Thyroid gland (tissue), 4 donors: ENCODE measurements around the gene DUSP10. TPM values are rescaled to one million over a fixed set of nuclear protein-coding genes. Genes with fewer than 3 reads are reported as not detected.

Source experiments
- DNase-seq, 2 donors: peaks; one replicate each; pipeline ENCODE4 v3.0.0-alpha.2; 2019
- H3K27ac ChIP-seq, 3 donors: fragments of 200-600 bp; sonication (generic); 1 replicate in 2 of 3; 2 replicates in 1 of 3; pipeline ENCODE4 v1.5.1; 2016 to 2019; ENCODE audit warnings: mild to moderate bottlenecking in 1 of 3, moderate library complexity in 1 of 3
- H3K27me3 ChIP-seq: fragments of 200-600 bp; sonication (generic); one replicate; pipeline ENCODE4 v1.5.1; 2019
- H3K36me3 ChIP-seq, 2 donors: fragments of 200-600 bp; sonication (generic); one replicate each; pipeline ENCODE4 v1.5.1; 2016 to 2019
- H3K4me1 ChIP-seq, 2 donors: fragments of 200-600 bp; sonication (generic); one replicate each; pipeline ENCODE4 v1.5.1; 2017 to 2019
- H3K4me3 ChIP-seq, 3 donors: fragments of 200-600 bp; sonication (generic); replicated peaks in 1 of 3; 1 replicate in 2 of 3; 2 replicates in 1 of 3; pipeline ENCODE4 v1.5.1; 2016; ENCODE audit warnings: mild to moderate bottlenecking in 1 of 3
- H3K9me3 ChIP-seq: fragments of 200-600 bp; sonication (generic); one replicate; pipeline ENCODE4 v1.5.1; 2017
- CTCF ChIP-seq, 6 experiments: fragments of 200-600 bp in 3 of 6; fragments of 450-650 bp in 3 of 6; sonication (generic) in 3 of 6; IDR thresholded peaks; one replicate each; pipeline ENCODE4 v1.5.1; 2016 to 2019; ENCODE audit warnings: antibody characterized with exemption in 6 of 6, mild to moderate bottlenecking in 2 of 6, inconsistent platforms in 1 of 6, moderate library complexity in 1 of 6
- POLR2A ChIP-seq, 2 donors: fragments of 450-650 bp; IDR thresholded peaks; one replicate each; pipeline ENCODE4 v1.6.1; 2017; ENCODE audit warnings: antibody characterized with exemption in 2 of 2, mild to moderate bottlenecking in 2 of 2, moderate library complexity in 1 of 2
- WGBS, 2 donors: methylation state at CpG; one replicate each; pipeline ENCODE4 v1.1.5; 2017; 5-methylcytosine and 5-hydroxymethylcytosine counted together
- intact Hi-C: fragments of 100-400 bp; cut with DNase I; formaldehyde crosslinking; loops from one replicate; pipeline ENCODE4 v1.15.1; 2023
- total RNA-seq, 4 donors: library from RNA; depleted of rRNA; stranded (reverse); fragments of >200 nt; gene quantifications; one replicate each; pipeline ENCODE4 v1.2.3, GENCODE V29; 2016

The DUSP10 gene
- total RNA-seq, 4 donors from 2014 or later: 7.2 to 13.8 (median 8.6) TPM

DNA sequence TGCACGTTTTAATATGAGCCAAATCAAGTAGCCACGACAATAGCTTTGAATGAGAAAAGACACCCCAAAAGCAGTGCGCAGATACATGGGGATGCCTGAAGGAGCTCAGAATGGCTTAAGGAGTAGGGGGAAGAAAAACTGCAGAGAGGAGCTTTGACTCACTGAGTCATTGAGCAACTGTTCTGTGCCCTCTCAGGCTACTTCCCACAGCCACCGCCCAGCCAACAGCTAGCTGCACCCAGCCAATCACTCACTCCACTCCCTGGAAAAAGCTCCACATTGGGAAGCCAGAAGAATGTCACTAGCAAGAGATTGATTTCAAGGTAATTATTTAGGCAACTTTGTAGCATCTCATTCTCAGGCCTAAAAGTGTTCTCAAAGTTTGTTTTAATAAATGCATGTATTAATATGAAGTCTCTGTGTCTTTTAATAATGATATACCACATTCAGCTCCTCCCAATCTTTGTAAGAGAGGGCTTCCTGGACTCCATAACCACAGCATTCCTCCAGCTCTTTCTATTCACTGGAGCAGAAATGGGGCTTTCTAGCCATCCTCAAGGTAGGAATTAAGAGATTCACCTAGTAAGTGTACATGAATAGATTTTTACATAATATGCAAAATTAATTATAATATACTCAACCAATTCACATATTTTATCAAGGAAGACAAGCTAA lies 16.8 kb downstream of the DUSP10 start:
- TF ChIP-seq CTCF (IDR thresholded peaks at IDR 0.05): no peak
- TF ChIP-seq POLR2A (IDR thresholded peaks at IDR 0.05): no peak
- DNase-seq: no peak
- intact Hi-C loops: no loop called here

GRCh38 chr1:221723848-221724236 lies 18.0 kb downstream of the DUSP10 start:
- H3K27ac ChIP-seq: no peak overlapping the region
- WGBS, 2 donors: 90 to 96% methylated on average over 3 of the region's 3 CpGs
- H3K36me3 ChIP-seq: no peaks in the 10 kb centered on the region
- H3K27me3 ChIP-seq: no peaks in the 10 kb centered on the region
- H3K4me1 ChIP-seq: peaks cover 3 to 16% of the 10 kb centered on the region in 2 donors
- intact Hi-C loops: no loop called here
- TF ChIP-seq POLR2A (IDR thresholded peaks at IDR 0.05) (no peak), CTCF (IDR thresholded peaks at IDR 0.05) (no peak)
- no peaks in the 10 kb centered on the region for H3K9me3 ChIP-seq
- H3K4me3 ChIP-seq: no peak overlapping the region
- no peak for DNase-seq

More for the DNA sequence above, 16.8 kb downstream of the DUSP10 start:
- no peak overlapping the region for H3K27ac ChIP-seq
- WGBS, 2 donors: 87 to 89% methylated on average over 4 of the region's 4 CpGs
- H3K9me3 ChIP-seq: no peaks in the 10 kb centered on the region
- H3K4me3 ChIP-seq: no peak overlapping the region
- H3K4me1 ChIP-seq: peaks cover 0 to 11% of the 10 kb centered on the region in 2 donors
- no peaks in the 10 kb centered on the region for H3K27me3 ChIP-seq
- no peaks in the 10 kb centered on the region for H3K36me3 ChIP-seq

- intact Hi-C loops: no loop called here
These were observed 18.7 kb downstream of the DUSP10 start for GRCh38 chr1:221723018-221723847.

GRCh38 chr1:221722254-221723017 lies 19.5 kb downstream of the DUSP10 start:
- H3K27ac ChIP-seq: no peak overlapping the region
- no peaks in the 10 kb centered on the region for H3K27me3 ChIP-seq
- no peaks in the 10 kb centered on the region for H3K36me3 ChIP-seq
- TF ChIP-seq POLR2A (IDR thresholded peaks at IDR 0.05): no peak
- DNase-seq: no peak
- 88 to 95% methylated on average over 3 of the region's 3 CpGs for WGBS, 2 donors
- peaks cover 10 to 24% of the 10 kb centered on the region in 2 donors for H3K4me1 ChIP-seq
- H3K4me3 ChIP-seq: no peak overlapping the region
- intact Hi-C loops: no loop called here
- H3K9me3 ChIP-seq: no peaks in the 10 kb centered on the region

More at GRCh38 chr1:221723018-221723847, 18.7 kb downstream of the DUSP10 start:
- Histone ChIP-seq H3K27me3 (no peaks in the 10 kb centered on the region), H3K27ac (no peak overlapping the region), H3K36me3 (no peaks in the 10 kb centered on the region), H3K4me1 (peaks cover 9 to 22% of the 10 kb centered on the region in 2 donors), H3K4me3 (no peak overlapping the region), H3K9me3 (no peaks in the 10 kb centered on the region)
- DNase-seq: no peak
- TF ChIP-seq POLR2A (IDR thresholded peaks at IDR 0.05) (no peak), CTCF (IDR thresholded peaks at IDR 0.05) (no peak)
- 88 to 100% methylated on average over 1 of the region's 1 CpG for WGBS, 2 donors

DNA sequence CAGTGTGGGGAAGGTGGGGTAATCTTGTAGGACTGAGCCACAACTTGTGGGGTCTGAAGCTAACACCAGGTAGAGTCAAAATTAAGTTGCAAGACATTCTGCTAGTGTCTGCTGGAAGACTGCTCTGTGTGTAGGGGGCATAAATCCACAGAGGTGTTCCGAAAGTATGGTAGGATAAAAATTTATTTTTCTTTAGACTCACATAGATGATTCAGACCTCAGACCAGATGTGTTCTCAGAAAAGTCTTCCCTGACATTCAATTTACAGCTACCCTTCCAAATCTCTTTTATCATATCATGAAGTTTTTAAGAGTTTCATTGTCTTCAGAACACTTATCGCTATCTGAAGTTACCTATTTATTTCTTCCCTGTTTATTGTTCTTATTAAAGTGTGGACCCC lies 21.3 kb downstream of the DUSP10 start:
- H3K27ac ChIP-seq: no peak overlapping the region
- H3K27me3 ChIP-seq: no peaks in the 10 kb centered on the region
- TF ChIP-seq POLR2A (IDR thresholded peaks at IDR 0.05) (no peak), CTCF (IDR thresholded peaks at IDR 0.05) (no peak)
- no peak for DNase-seq
- no peaks in the 10 kb centered on the region for H3K9me3 ChIP-seq
- 97 to 98% methylated on average over 2 of the region's 2 CpGs for WGBS, 2 donors
- intact Hi-C loops: no loop called here
- no peaks in the 10 kb centered on the region for H3K36me3 ChIP-seq
- H3K4me1 ChIP-seq: peaks cover 15 to 25% of the 10 kb centered on the region in 2 donors
- H3K4me3 ChIP-seq: no peak overlapping the region
